Liver (tissue), 9 donors: ENCODE data around the gene DMAC2L. TPM values are rescaled to one million over a fixed set of nuclear protein-coding genes. Genes with fewer than 3 reads are reported as not detected.

Experiments
- DNase-seq: peaks from one replicate; pipeline ENCODE4 v3.0.0-alpha.2; 2017; ENCODE audit warnings: low spot score
- H3K27ac ChIP-seq, 2 donors: one replicate each; pipeline ENCODE4 v1.7.0; 2013; ENCODE audit warnings: inconsistent platforms in 2 of 2, low read length in 2 of 2, control low read depth in 1 of 2, low read depth in 1 of 2, mild to moderate bottlenecking in 1 of 2
- H3K27me3 ChIP-seq, 4 donors: one replicate each; pipeline versions ENCODE4 v1.6.1 to v1.7.0; 2013; ENCODE audit warnings: low read length in 3 of 4, inconsistent platforms in 1 of 4, mild to moderate bottlenecking in 1 of 4, moderate library complexity in 1 of 4; ENCODE audit not compliant: control insufficient read depth in 4 of 4, insufficient read depth in 4 of 4
- H3K36me3 ChIP-seq, 4 donors: one replicate each; pipeline versions ENCODE4 v1.6.1 to v1.7.0; 2013; ENCODE audit warnings: low read length in 3 of 4, mild to moderate bottlenecking in 3 of 4, low read depth in 1 of 4, moderate library complexity in 1 of 4; ENCODE audit not compliant: control insufficient read depth in 4 of 4, insufficient read depth in 3 of 4
- H3K4me1 ChIP-seq, 4 donors: one replicate each; pipeline versions ENCODE4 v1.6.1 to v1.7.0; 2013; ENCODE audit warnings: low read length in 3 of 4, mild to moderate bottlenecking in 3 of 4, moderate library complexity in 1 of 4; ENCODE audit not compliant: control insufficient read depth in 4 of 4, insufficient read depth in 4 of 4
- H3K4me3 ChIP-seq, 3 donors: one replicate each; pipeline versions ENCODE4 v1.6.1 to v1.7.0; 2013; ENCODE audit warnings: low read length in 3 of 3, control low read depth in 1 of 3, low read depth in 1 of 3, mild to moderate bottlenecking in 1 of 3
- H3K9ac ChIP-seq, 2 donors: one replicate each; pipeline ENCODE4 v1.7.0; 2013; ENCODE audit warnings: low read length in 2 of 2, mild to moderate bottlenecking in 2 of 2, moderate library complexity in 2 of 2, control low read depth in 1 of 2, low read depth in 1 of 2
- H3K9me3 ChIP-seq, 4 donors: one replicate each; pipeline versions ENCODE4 v1.6.1 to v1.7.0; 2013; ENCODE audit warnings: low read length in 3 of 4; ENCODE audit not compliant: control insufficient read depth in 4 of 4
- EGR1 ChIP-seq, 2 donors: IDR thresholded peaks; 2 replicates each; pipeline ENCODE4 v1.6.1; 2016 to 2018; ENCODE audit warnings: antibody characterized with exemption in 2 of 2, low read depth in 2 of 2
- FOXA2 ChIP-seq: IDR thresholded peaks from 2 replicates; pipeline ENCODE4 v1.6.1; 2016; ENCODE audit warnings: antibody characterized with exemption
- HNF4A ChIP-seq, 2 donors: conservative IDR thresholded peaks; 2 replicates each; pipeline ENCODE4 v1.6.1; 2016; ENCODE audit warnings: antibody characterized with exemption in 2 of 2, mild to moderate bottlenecking in 2 of 2
- HNF4G ChIP-seq: IDR thresholded peaks from 2 replicates; pipeline ENCODE4 v1.6.1; 2016; ENCODE audit warnings: antibody characterized with exemption
- JUND ChIP-seq, 2 donors: IDR thresholded peaks; 2 replicates each; pipeline ENCODE4 v1.6.1; 2016; ENCODE audit warnings: antibody characterized with exemption in 2 of 2
- NR2F2 ChIP-seq: IDR thresholded peaks from 2 replicates; pipeline ENCODE4 v1.6.1; 2016; ENCODE audit warnings: antibody characterized with exemption
- RAD21 ChIP-seq, 2 donors: IDR thresholded peaks; 2 replicates each; pipeline ENCODE4 v1.6.1; 2016; ENCODE audit warnings: antibody characterized with exemption in 2 of 2, mild to moderate bottlenecking in 2 of 2
- RXRA ChIP-seq, 2 donors: IDR thresholded peaks; 2 replicates each; pipeline ENCODE4 v1.6.1; 2017 to 2018; ENCODE audit warnings: antibody characterized with exemption in 2 of 2, mild to moderate bottlenecking in 1 of 2
- TAF1 ChIP-seq: conservative IDR thresholded peaks from 2 replicates; pipeline ENCODE4 v1.6.1; 2016; ENCODE audit warnings: antibody characterized with exemption, mild to moderate bottlenecking
- YY1 ChIP-seq: IDR thresholded peaks from 2 replicates; pipeline ENCODE4 v1.6.1; 2016; ENCODE audit warnings: antibody characterized with exemption, mild to moderate bottlenecking
- WGBS: extraction: QIAGEN DNeasy Blood & Tissue Kit; methylation state at CpG from one replicate; pipeline ENCODE4 v1.1.7; 2013; 5-methylcytosine and 5-hydroxymethylcytosine counted together
- polyA plus RNA-seq, 2 donors: library from polyadenylated mRNA; stranded (reverse) in 1 of 2; unstranded in 1 of 2; fragments of 200-250 nt in 1 of 2; fragments of >200 nt in 1 of 2; fragmentation: Nextera tagmentation in 1 of 2; extraction: Ambion mirVana in 1 of 2; gene quantifications; one replicate each; pipeline versions ENCODE4 v1.2.1 to v1.2.3, GENCODE V29; 2013 to 2015
- total RNA-seq, 2 donors: library from RNA; depleted of rRNA; stranded (reverse); fragments of >200 nt; gene quantifications; one replicate each; pipeline ENCODE4 v1.2.3, GENCODE V29; 2014
- TF ChIP-seq, protein P1 (sequence below): fragments of 150-350 bp; IDR thresholded peaks from 2 replicates; pipeline ENCODE4 v1.5.1; 2017; ENCODE audit warnings: improper control_type of control experiment, low read depth, low read length; ENCODE audit not compliant: missing input control
- TF ChIP-seq, protein P2 (sequence below): IDR thresholded peaks from 2 replicates; pipeline ENCODE4 v1.6.1; 2016; ENCODE audit warnings: antibody characterized with exemption
- TF ChIP-seq, protein P3 (sequence below): IDR thresholded peaks from 2 replicates; pipeline ENCODE4 v1.6.1; 2016; ENCODE audit warnings: antibody characterized with exemption
- TF ChIP-seq, protein P4 (sequence below): IDR thresholded peaks from 2 replicates; pipeline ENCODE4 v1.6.1; 2016; ENCODE audit warnings: antibody characterized with exemption, mild to moderate bottlenecking
- donor health status: healthy.
- donor health status: healthy.
- donor health status: healthy.
- donor health status: healthy.
- donor health status: healthy.

Gene DMAC2L
- total and polyA plus RNA-seq, 4 donors = 5.2 to 17.2 (median 6.5) TPM

DNA sequence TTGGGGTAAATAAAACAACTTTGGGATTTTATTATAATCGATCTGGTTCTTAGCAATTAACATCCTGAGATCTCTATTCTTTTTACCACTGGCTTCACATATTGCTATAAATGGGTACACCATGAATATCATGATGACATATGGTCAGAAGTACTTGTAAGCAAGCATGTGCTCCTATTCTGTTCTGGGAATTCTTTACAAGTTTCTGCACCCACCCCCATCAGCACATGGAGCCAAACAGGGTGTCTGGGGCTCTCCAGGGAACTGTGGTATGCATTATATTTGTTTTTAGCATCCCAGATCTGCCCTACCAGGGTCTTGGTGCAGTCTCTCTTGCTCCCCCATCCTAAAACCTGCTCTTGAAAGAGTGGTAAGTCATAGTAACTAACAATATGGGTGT lies 31.3 kb downstream of the DMAC2L start:
- no peak overlapping the region for H3K4me3 ChIP-seq
- DNase-seq = no peak
- no peaks in the 10 kb centered on the region for H3K9me3 ChIP-seq
- peaks cover 0 to 10% (median 4%) of the 10 kb centered on the region in 4 donors for H3K4me1 ChIP-seq
- H3K9ac ChIP-seq = no peak overlapping the region
- 89% methylated on average over 1 of the region's 1 CpG for WGBS
- H3K27ac ChIP-seq = no peak overlapping the region
- no peaks in the 10 kb centered on the region for H3K27me3 ChIP-seq
- H3K36me3 ChIP-seq = no peaks in the 10 kb centered on the region
- TF ChIP-seq TAF1 (no peak), FOXA2 (no peak), HNF4A (conservative IDR thresholded peaks at IDR 0.05) (no peak), JUND (IDR thresholded peaks at IDR 0.05) (no peak), NR2F2 (no peak), RAD21 (IDR thresholded peaks at IDR 0.05) (no peak), RXRA (IDR thresholded peaks at IDR 0.05) (no peak), YY1 (no peak), EGR1 (IDR thresholded peaks at IDR 0.05; ENCODE audit: low read depth in 2 of 2) (no peak), HNF4G (no peak)
- TF ChIP-seq, protein P1, sequence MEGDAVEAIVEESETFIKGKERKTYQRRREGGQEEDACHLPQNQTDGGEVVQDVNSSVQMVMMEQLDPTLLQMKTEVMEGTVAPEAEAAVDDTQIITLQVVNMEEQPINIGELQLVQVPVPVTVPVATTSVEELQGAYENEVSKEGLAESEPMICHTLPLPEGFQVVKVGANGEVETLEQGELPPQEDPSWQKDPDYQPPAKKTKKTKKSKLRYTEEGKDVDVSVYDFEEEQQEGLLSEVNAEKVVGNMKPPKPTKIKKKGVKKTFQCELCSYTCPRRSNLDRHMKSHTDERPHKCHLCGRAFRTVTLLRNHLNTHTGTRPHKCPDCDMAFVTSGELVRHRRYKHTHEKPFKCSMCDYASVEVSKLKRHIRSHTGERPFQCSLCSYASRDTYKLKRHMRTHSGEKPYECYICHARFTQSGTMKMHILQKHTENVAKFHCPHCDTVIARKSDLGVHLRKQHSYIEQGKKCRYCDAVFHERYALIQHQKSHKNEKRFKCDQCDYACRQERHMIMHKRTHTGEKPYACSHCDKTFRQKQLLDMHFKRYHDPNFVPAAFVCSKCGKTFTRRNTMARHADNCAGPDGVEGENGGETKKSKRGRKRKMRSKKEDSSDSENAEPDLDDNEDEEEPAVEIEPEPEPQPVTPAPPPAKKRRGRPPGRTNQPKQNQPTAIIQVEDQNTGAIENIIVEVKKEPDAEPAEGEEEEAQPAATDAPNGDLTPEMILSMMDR = no peak
- TF ChIP-seq, protein P2, sequence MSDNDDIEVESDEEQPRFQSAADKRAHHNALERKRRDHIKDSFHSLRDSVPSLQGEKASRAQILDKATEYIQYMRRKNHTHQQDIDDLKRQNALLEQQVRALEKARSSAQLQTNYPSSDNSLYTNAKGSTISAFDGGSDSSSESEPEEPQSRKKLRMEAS = no peak
- TF ChIP-seq, protein P3, sequence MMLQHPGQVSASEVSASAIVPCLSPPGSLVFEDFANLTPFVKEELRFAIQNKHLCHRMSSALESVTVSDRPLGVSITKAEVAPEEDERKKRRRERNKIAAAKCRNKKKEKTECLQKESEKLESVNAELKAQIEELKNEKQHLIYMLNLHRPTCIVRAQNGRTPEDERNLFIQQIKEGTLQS = no peak
- TF ChIP-seq, protein P4, sequence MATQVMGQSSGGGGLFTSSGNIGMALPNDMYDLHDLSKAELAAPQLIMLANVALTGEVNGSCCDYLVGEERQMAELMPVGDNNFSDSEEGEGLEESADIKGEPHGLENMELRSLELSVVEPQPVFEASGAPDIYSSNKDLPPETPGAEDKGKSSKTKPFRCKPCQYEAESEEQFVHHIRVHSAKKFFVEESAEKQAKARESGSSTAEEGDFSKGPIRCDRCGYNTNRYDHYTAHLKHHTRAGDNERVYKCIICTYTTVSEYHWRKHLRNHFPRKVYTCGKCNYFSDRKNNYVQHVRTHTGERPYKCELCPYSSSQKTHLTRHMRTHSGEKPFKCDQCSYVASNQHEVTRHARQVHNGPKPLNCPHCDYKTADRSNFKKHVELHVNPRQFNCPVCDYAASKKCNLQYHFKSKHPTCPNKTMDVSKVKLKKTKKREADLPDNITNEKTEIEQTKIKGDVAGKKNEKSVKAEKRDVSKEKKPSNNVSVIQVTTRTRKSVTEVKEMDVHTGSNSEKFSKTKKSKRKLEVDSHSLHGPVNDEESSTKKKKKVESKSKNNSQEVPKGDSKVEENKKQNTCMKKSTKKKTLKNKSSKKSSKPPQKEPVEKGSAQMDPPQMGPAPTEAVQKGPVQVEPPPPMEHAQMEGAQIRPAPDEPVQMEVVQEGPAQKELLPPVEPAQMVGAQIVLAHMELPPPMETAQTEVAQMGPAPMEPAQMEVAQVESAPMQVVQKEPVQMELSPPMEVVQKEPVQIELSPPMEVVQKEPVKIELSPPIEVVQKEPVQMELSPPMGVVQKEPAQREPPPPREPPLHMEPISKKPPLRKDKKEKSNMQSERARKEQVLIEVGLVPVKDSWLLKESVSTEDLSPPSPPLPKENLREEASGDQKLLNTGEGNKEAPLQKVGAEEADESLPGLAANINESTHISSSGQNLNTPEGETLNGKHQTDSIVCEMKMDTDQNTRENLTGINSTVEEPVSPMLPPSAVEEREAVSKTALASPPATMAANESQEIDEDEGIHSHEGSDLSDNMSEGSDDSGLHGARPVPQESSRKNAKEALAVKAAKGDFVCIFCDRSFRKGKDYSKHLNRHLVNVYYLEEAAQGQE = no peak

DNA sequence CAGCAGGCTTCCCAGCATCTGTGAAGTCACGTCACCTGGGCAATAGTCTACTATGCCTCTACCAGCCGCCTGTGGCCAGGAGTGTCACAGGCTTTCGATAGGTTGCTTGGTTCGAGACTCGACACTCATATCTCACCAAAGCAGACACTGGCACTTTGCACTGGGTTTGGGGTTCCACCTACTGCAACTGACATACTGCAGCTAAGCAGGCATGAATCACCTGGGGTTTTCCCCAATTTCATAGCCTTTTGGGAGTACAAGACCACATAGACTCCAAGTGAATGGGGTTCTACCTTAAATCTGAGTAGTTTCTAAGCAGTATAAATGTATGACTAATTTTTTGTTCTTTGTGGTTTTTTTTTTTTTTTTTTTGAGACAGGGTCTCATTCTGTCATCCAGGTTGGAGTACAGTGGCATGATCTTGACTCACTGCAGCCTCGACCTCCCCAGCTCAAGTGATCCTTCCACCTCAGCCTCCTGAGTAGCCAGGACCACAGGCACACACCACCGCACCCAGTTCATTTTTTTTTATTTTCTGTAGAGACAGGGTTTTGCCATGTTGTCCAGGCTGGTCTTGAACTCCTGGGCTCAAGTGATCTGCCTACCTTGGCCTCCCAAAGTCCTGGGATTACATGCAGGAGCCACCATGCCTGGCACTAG lies 32.1 kb downstream of the DMAC2L start:
- DNase-seq = peak; percentile 71
- no peak overlapping the region for H3K27ac ChIP-seq
- no peak overlapping the region for H3K4me3 ChIP-seq
- no peaks in the 10 kb centered on the region for H3K27me3 ChIP-seq
- no peaks in the 10 kb centered on the region for H3K9me3 ChIP-seq
- peaks cover 0 to 10% (median 4%) of the 10 kb centered on the region in 4 donors for H3K4me1 ChIP-seq
- TF ChIP-seq EGR1 (IDR thresholded peaks at IDR 0.05; ENCODE audit: low read depth in 2 of 2) (no peak), RXRA (IDR thresholded peaks at IDR 0.05) (no peak), NR2F2 (no peak)
- TF ChIP-seq, protein P1 = no peak
- no peaks in the 10 kb centered on the region for H3K36me3 ChIP-seq
- H3K9ac ChIP-seq = no peak overlapping the region
- 92% methylated on average over 7 of the region's 7 CpGs for WGBS
